Hair follicle dermal papilla cell (primary cell): ENCODE results near the gene RAPGEF3. TPM values are rescaled to one million over a fixed set of nuclear protein-coding genes. Genes with fewer than 3 reads are reported as not detected.

Source experiments
- total RNA-seq: library from RNA; depleted of rRNA; stranded (reverse); fragments of >200 nt; gene quantifications from 2 replicates; pipeline ENCODE4 v1.2.3, GENCODE V29; 2012

The RAPGEF3 gene
- total RNA-seq: 7.1 and 17.5 TPM in 2 replicates

GRCh38 chr12:47758834-47759690 is at the start of gene RAPGEF3:
Gene RAPGEF3, minus strand, starts transcription at chr12:47758880. Its CDS starts 324 bp downstream, at chr12:47758556.

GRCh38 chr12:47773062-47773857 is 14.6 kb upstream of the RAPGEF3 start, which contains the start of gene SLC48A1:
Gene SLC48A1, plus strand, starts transcription at chr12:47773238. Its CDS starts 67 bp downstream, at chr12:47773305.

GRCh38 chr12:47725091-47725772 is 33.4 kb downstream of the RAPGEF3 start, which contains the start of gene ENDOU:
Gene ENDOU, minus strand, starts transcription at chr12:47725490. Its CDS starts 77 bp downstream, at chr12:47725413.

GRCh38 chr12:47705566-47706425 is 52.9 kb downstream of the RAPGEF3 start, which contains the start of gene RPAP3:
Gene RPAP3, minus strand, starts transcription at chr12:47706030. Its CDS starts 3,190 bp downstream, at chr12:47702840.

Other genes starting within 250 kb of the RAPGEF3 start
- 12.9 and 14.4 TPM in 2 replicates for gene RPAP3, start 52.9 kb downstream of the RAPGEF3 start, total RNA-seq
- under 0.01 and 0.49 TPM in 2 replicates for gene ENDOU, start 33.4 kb downstream of the RAPGEF3 start, total RNA-seq
- 29.4 and 38.9 TPM in 2 replicates for gene SLC48A1, start 14.4 kb upstream of the RAPGEF3 start, total RNA-seq
- gene HDAC7, start 61.0 kb upstream of the RAPGEF3 start, total RNA-seq: 78.2 and 84.3 TPM in 2 replicates
- 57.0 and 66.0 TPM in 2 replicates for gene VDR, start 146.1 kb upstream of the RAPGEF3 start, total RNA-seq
- 51.6 and 79.3 TPM in 2 replicates for gene TMEM106C, start 204.7 kb upstream of the RAPGEF3 start, total RNA-seq
- 0.16 TPM in 1 of 2 replicates, not detected in the other for gene COL2A1, start 245.6 kb upstream of the RAPGEF3 start, total RNA-seq